ENCODE measurements around the gene BBLN.

BBLN gene

DNA sequence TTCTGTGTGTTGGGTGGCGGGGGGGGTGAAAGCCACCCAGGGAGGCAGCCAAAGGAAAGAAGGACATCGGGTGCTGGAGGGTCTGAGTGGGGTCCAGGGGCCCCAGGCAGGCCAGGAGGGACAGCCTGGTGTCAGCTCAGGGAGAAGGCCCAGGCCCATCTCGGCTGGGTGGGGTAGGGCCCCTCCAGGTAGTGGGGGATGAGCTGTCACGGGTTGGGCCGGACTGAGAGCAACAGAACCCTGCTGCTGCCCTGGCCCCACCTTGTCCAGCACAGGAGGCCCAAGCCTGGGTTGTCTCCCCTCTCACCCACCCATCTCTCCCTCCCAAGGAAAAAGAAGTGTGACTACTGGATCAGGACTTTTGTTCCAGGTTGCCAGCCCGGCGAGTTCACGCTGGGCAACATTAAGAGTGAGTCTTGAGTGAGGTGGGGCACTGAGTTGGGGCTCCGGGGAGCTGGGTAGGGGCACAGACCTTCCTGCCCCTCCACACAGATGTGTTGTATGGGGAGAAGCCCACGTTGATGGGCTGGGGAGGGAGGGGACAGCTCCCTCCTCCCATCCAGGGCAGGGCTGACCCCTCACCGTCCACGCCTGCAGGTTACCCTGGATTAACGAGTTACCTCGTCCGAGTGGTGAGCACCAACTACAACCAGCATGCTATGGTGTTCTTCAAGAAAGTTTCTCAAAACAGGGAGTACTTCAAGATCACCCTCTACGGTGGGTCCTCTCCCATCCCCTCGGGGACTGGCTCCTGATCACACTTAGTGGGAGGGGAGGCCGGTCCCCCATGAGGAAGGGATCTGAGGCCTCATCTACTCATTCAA, 8.5 kb upstream of the BBLN start:
- H3K79me2 ChIP-seq (ENCODE audit: insufficient read depth, low read length), result no peaks in the 10 kb centered on the region
- no peak overlapping the region for H3K4me2 ChIP-seq (ENCODE audit: low read length)
- no peaks in the 10 kb centered on the region for H3K9me3 ChIP-seq (ENCODE audit: low read length)
- H3K27ac ChIP-seq (ENCODE audit: low read depth, low read length, poor library complexity, severe bottlenecking), result no peak overlapping the region
- H4K20me1 ChIP-seq (ENCODE audit: insufficient read depth, low read length), result no peaks in the 10 kb centered on the region
- no peak overlapping the region for H3K4me3 ChIP-seq (ENCODE audit: low read depth, low read length, poor library complexity, severe bottlenecking)
- TF ChIP-seq, protein P1, sequence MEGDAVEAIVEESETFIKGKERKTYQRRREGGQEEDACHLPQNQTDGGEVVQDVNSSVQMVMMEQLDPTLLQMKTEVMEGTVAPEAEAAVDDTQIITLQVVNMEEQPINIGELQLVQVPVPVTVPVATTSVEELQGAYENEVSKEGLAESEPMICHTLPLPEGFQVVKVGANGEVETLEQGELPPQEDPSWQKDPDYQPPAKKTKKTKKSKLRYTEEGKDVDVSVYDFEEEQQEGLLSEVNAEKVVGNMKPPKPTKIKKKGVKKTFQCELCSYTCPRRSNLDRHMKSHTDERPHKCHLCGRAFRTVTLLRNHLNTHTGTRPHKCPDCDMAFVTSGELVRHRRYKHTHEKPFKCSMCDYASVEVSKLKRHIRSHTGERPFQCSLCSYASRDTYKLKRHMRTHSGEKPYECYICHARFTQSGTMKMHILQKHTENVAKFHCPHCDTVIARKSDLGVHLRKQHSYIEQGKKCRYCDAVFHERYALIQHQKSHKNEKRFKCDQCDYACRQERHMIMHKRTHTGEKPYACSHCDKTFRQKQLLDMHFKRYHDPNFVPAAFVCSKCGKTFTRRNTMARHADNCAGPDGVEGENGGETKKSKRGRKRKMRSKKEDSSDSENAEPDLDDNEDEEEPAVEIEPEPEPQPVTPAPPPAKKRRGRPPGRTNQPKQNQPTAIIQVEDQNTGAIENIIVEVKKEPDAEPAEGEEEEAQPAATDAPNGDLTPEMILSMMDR (IDR thresholded peaks at IDR 0.05; ENCODE audit: low read length), result no peak
- no peak for TF ChIP-seq EZH2 (IDR thresholded peaks at IDR 0.05; ENCODE audit: borderline replicate concordance, low read length)
- no peak overlapping the region for H2AFZ ChIP-seq (ENCODE audit: low read length)
- H3K4me1 ChIP-seq (ENCODE audit: insufficient read depth, low read length, severe bottlenecking), result no peaks in the 10 kb centered on the region
- no peaks in the 10 kb centered on the region for H3F3A ChIP-seq (ENCODE audit: insufficient read depth, low read length)
- H3K27me3 ChIP-seq (ENCODE audit: insufficient read depth, low read length), result peaks cover 8% of the 10 kb centered on the region; the same call in 1 of the 2 replicates
- H3K36me3 ChIP-seq (ENCODE audit: insufficient read depth, low read length), result no peaks in the 10 kb centered on the region; the same call in 1 of the 2 replicates
- no peak overlapping the region for H3K9ac ChIP-seq (ENCODE audit: low read length)
- no peaks in the 10 kb centered on the region for H3K9me2 ChIP-seq (ENCODE audit: low read depth, low read length)

DNA sequence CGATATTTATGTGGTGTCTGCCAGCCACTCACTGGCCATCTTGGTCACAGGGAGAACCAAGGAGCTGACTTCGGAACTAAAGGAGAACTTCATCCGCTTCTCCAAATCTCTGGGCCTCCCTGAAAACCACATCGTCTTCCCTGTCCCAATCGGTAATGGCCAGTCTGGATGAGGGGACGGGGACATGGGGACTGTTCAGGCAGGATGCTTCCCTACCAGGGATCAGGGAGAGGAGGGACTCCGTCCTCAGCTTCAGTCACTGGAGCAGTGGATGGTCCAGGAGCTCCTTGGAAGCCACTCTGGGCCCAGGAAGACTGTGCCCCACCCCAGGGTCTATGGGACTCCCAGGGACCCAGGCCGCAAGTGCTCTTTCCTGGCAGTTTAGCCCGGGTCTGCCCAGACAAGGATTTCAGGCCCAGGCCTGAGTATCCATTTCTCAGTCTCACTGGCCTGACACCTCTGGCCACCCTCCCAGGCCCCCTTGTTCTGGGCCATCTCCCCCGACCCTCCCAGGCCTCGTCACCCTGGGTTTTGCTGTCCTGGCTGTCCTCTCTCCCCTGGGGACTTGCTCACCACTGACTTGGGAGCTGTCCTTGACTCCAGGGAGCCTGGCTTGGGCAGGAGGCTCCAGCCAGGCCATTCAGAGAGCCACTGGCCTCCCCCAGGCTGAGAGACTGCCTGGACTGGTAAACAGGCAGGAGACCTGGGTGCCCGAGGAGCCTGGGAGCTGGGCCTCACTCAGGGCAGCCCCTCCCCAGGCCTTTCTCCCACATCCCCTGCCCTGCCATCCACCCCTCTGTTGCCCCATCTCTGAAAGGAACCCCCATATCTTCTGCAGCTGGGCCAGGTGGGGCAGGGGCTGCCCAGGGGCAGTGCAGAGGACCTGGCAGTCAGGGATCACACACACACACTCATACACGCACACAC, 7.7 kb upstream of the BBLN start:
- Histone ChIP-seq H3K4me2 (ENCODE audit: low read length) (no peak overlapping the region), H3K9me2 (ENCODE audit: low read depth, low read length) (no peaks in the 10 kb centered on the region), H3K9me3 (ENCODE audit: low read length) (no peaks in the 10 kb centered on the region), H4K20me1 (ENCODE audit: insufficient read depth, low read length) (no peaks in the 10 kb centered on the region), H3K9ac (ENCODE audit: low read length) (no peak overlapping the region), H3K4me3 (ENCODE audit: low read depth, low read length, poor library complexity, severe bottlenecking) (no peak overlapping the region), H3K36me3 (ENCODE audit: insufficient read depth, low read length) (no peaks in the 10 kb centered on the region; the same call in 1 of the 2 replicates), H3K27ac (ENCODE audit: low read depth, low read length, poor library complexity, severe bottlenecking) (no peak overlapping the region), H3K27me3 (ENCODE audit: insufficient read depth, low read length) (peaks cover 8% of the 10 kb centered on the region; the same call in 1 of the 2 replicates), H3K4me1 (ENCODE audit: insufficient read depth, low read length, severe bottlenecking) (no peaks in the 10 kb centered on the region), H2AFZ (ENCODE audit: low read length) (no peak overlapping the region), H3F3A (ENCODE audit: insufficient read depth, low read length) (no peaks in the 10 kb centered on the region), H3K79me2 (ENCODE audit: insufficient read depth, low read length) (no peaks in the 10 kb centered on the region)
- TF ChIP-seq, protein P1 (IDR thresholded peaks at IDR 0.05; ENCODE audit: low read length), result no peak
- no peak for TF ChIP-seq EZH2 (IDR thresholded peaks at IDR 0.05; ENCODE audit: borderline replicate concordance, low read length)

DNA sequence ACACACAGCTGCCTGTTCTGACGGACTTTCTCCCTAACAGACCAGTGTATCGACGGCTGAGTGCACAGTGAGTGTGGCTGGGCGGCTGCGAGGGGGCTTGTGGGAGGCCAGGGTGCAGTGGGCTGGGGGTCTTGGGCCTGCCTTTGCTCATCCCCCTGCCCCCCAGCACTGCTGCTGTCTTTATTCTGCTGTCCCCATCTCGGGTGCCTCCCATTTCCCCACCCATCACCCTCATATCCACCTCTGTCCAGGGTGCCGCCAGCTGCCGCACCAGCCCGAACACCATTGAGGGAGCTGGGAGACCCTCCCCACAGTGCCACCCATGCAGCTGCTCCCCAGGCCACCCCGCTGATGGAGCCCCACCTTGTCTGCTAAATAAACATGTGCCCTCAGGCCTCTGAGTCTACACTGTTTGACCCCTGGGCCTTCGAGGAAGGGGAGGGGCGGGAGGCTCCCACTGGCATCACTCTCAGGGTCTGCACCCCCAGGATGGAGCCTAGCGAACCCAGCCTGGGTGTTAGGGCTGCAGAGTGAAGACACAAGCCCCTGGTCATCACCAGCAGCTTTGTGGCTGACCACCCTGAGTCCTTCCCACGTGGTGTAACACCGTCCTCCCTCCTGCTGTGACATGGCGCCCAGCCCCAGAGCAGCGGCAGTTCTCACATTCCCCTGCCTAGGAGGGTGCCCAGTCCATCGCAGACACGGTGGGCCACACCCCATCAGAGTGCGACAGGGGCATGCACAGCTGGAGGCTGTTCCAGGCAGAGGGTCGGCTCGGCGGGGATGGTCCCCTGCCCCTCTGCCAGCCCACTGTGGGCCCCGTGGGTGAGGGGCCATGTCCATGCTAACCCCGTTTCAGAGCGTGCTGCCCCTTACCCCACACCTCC, 6.8 kb upstream of the BBLN start:
- Histone ChIP-seq H3K9ac (ENCODE audit: low read length) (no peak overlapping the region), H3F3A (ENCODE audit: insufficient read depth, low read length) (no peaks in the 10 kb centered on the region), H3K4me1 (ENCODE audit: insufficient read depth, low read length, severe bottlenecking) (no peaks in the 10 kb centered on the region), H3K27ac (ENCODE audit: low read depth, low read length, poor library complexity, severe bottlenecking) (no peak overlapping the region), H3K36me3 (ENCODE audit: insufficient read depth, low read length) (no peaks in the 10 kb centered on the region; the same call in 1 of the 2 replicates), H3K27me3 (ENCODE audit: insufficient read depth, low read length) (peaks cover 8% of the 10 kb centered on the region; the same call in 1 of the 2 replicates), H4K20me1 (ENCODE audit: insufficient read depth, low read length) (no peaks in the 10 kb centered on the region), H3K79me2 (ENCODE audit: insufficient read depth, low read length) (no peaks in the 10 kb centered on the region), H3K9me3 (ENCODE audit: low read length) (no peaks in the 10 kb centered on the region), H3K4me2 (ENCODE audit: low read length) (no peak overlapping the region), H2AFZ (ENCODE audit: low read length) (no peak overlapping the region), H3K9me2 (ENCODE audit: low read depth, low read length) (no peaks in the 10 kb centered on the region), H3K4me3 (ENCODE audit: low read depth, low read length, poor library complexity, severe bottlenecking) (no peak overlapping the region)
- TF ChIP-seq, protein P1 (IDR thresholded peaks at IDR 0.05; ENCODE audit: low read length), result no peak
- no peak for TF ChIP-seq EZH2 (IDR thresholded peaks at IDR 0.05; ENCODE audit: borderline replicate concordance, low read length)

Data from OCI-LY1 (cell line).